Fibroblast of lung (primary cell): ENCODE measurements around the gene CRMP1. TPM values are rescaled to one million over a fixed set of nuclear protein-coding genes. Genes with fewer than 3 reads are reported as not detected.

Experiments used
- DNase-seq, 2 donors: peaks; one replicate each; pipeline versions ENCODE4 v3.0.0 to v3.0.0-alpha.2; 2010; ENCODE audit warnings: low read depth in 2 of 2
- H2AFZ ChIP-seq: 2 replicates; pipeline ENCODE4 v1.5.1; 2012; ENCODE audit warnings: low read length, control low read depth, inconsistent platforms
- H3K27ac ChIP-seq: 2 replicates; pipeline ENCODE4 v1.5.1; 2011; ENCODE audit warnings: low read length, control low read depth; ENCODE audit not compliant: insufficient read depth
- H3K27me3 ChIP-seq: 2 replicates; pipeline ENCODE4 v1.5.1; 2011; ENCODE audit warnings: mild to moderate bottlenecking, low read length; ENCODE audit not compliant: control insufficient read depth, insufficient read depth
- H3K36me3 ChIP-seq: 2 replicates; pipeline ENCODE4 v1.5.1; 2011; ENCODE audit warnings: low read length; ENCODE audit not compliant: control insufficient read depth, insufficient read depth
- H3K4me1 ChIP-seq: 2 replicates; pipeline ENCODE4 v1.5.1; 2011; ENCODE audit warnings: low read length; ENCODE audit not compliant: control insufficient read depth, insufficient read depth; ENCODE audit errors: extremely low read depth
- H3K4me2 ChIP-seq: 2 replicates; pipeline ENCODE4 v1.5.1; 2011; ENCODE audit warnings: low read length, control low read depth; ENCODE audit not compliant: insufficient read depth; ENCODE audit errors: extremely low read depth
- H3K4me3 ChIP-seq, 4 experiments: fragments of 200-600 bp in 1 of 4; sonication (generic) in 1 of 4; replicated peaks in 1 of 4; 2 replicates each; pipeline ENCODE4 v1.5.1; 2011 to 2016; ENCODE audit warnings: low read length in 4 of 4, low read depth in 3 of 4, mild to moderate bottlenecking in 3 of 4, control low read depth in 2 of 4, inconsistent platforms in 1 of 4, mixed read lengths in 1 of 4; ENCODE audit not compliant: insufficient read depth in 1 of 4; ENCODE audit errors: control extremely low read depth in 1 of 4
- H3K79me2 ChIP-seq: 2 replicates; pipeline ENCODE4 v1.5.1; 2012; ENCODE audit warnings: mild to moderate bottlenecking, low read length, inconsistent platforms; ENCODE audit not compliant: control insufficient read depth, insufficient read depth
- H3K9ac ChIP-seq: 2 replicates; pipeline ENCODE4 v1.5.1; 2011; ENCODE audit warnings: mild to moderate bottlenecking, low read length, control low read depth; ENCODE audit not compliant: insufficient read depth
- H3K9me3 ChIP-seq: 2 replicates; pipeline ENCODE4 v1.5.1; 2012; ENCODE audit warnings: low read depth, low read length; ENCODE audit not compliant: control insufficient read depth, insufficient read depth
- H4K20me1 ChIP-seq: 2 replicates; pipeline ENCODE4 v1.5.1; 2011; ENCODE audit warnings: low read length; ENCODE audit not compliant: control insufficient read depth, insufficient read depth; ENCODE audit errors: extremely low read depth
- CTCF ChIP-seq, 2 donors: IDR thresholded peaks in 1 of 2; conservative IDR thresholded peaks in 1 of 2; 1 replicate in 1 of 2; 2 replicates in 1 of 2; pipeline ENCODE4 v1.5.1; 2011 to 2012; ENCODE audit warnings: low read length in 2 of 2, control low read depth in 1 of 2, inconsistent platforms in 1 of 2, low read depth in 1 of 2, mild to moderate bottlenecking in 1 of 2
- EZH2 ChIP-seq: IDR thresholded peaks from 2 replicates; pipeline ENCODE4 v1.5.1; 2012; ENCODE audit warnings: low read length, control low read depth, mild to moderate bottlenecking; ENCODE audit errors: missing control alignments
- polyA plus RNA-seq, 2 donors: library from polyadenylated mRNA; depleted of rRNA in 1 of 2; stranded (reverse) in 1 of 2; unstranded in 1 of 2; fragments of >200 nt; gene quantifications; 2 replicates each; pipeline ENCODE4 v1.2.1, GENCODE V29; 2011 to 2012; ENCODE audit warnings: missing spikeins in 1 of 2
- total RNA-seq: library from RNA; depleted of rRNA; stranded (reverse); fragments of >200 nt; gene quantifications from 2 replicates; pipeline ENCODE4 v1.2.1, GENCODE V29; 2014

Gene CRMP1
- total and polyA plus RNA-seq, 2 donors (not counting 1 experiment from before 2014, with no cell fraction given): 0.33 to 2.7 TPM

- H2AFZ ChIP-seq: no peak overlapping the region
- H3K79me2 ChIP-seq: no peaks in the 10 kb centered on the region
- no peak for DNase-seq
- no peak overlapping the region for H3K4me2 ChIP-seq
- no peaks in the 10 kb centered on the region for H3K4me1 ChIP-seq
- H3K9me3 ChIP-seq: no peaks in the 10 kb centered on the region
- H3K27me3 ChIP-seq: no peaks in the 10 kb centered on the region
- no peak overlapping the region for H3K27ac ChIP-seq
- H4K20me1 ChIP-seq: no peaks in the 10 kb centered on the region
- no peak overlapping the region for H3K9ac ChIP-seq
- H3K36me3 ChIP-seq: peaks cover 17% of the 10 kb centered on the region
- TF ChIP-seq EZH2 (no peak), CTCF (conservative IDR thresholded peaks at IDR 0.05 in 1 of 2, IDR thresholded peaks at IDR 0.05 in 1 of 2; ENCODE audit: low read depth in 1 of 2, low read length in 2 of 2) (no peak)
- no peak overlapping the region for H3K4me3 ChIP-seq
These were observed 82.7 kb downstream of the CRMP1 start for GRCh38 chr4:5810151-5810550.

GRCh38 chr4:5809216-5809776 lies 83.6 kb downstream of the CRMP1 start:
- H3K9me3 ChIP-seq: no peaks in the 10 kb centered on the region
- H3K36me3 ChIP-seq: peaks cover 23% of the 10 kb centered on the region
- H3K4me3 ChIP-seq: no peak overlapping the region
- H3K27me3 ChIP-seq: no peaks in the 10 kb centered on the region
- H3K27ac ChIP-seq: no peak overlapping the region
- H3K79me2 ChIP-seq: no peaks in the 10 kb centered on the region
- no peak overlapping the region for H3K9ac ChIP-seq
- TF ChIP-seq CTCF (conservative IDR thresholded peaks at IDR 0.05 in 1 of 2, IDR thresholded peaks at IDR 0.05 in 1 of 2; ENCODE audit: low read depth in 1 of 2, low read length in 2 of 2) (no peak), EZH2 (no peak)
- H3K4me1 ChIP-seq: no peaks in the 10 kb centered on the region
- no peaks in the 10 kb centered on the region for H4K20me1 ChIP-seq
- DNase-seq: peak in 1 of 2 donors; percentile 63
- no peak overlapping the region for H2AFZ ChIP-seq
- no peak overlapping the region for H3K4me2 ChIP-seq

GRCh38 chr4:5808081-5808741 lies 84.7 kb downstream of the CRMP1 start:
- Histone ChIP-seq H4K20me1 (no peaks in the 10 kb centered on the region), H3K27me3 (no peaks in the 10 kb centered on the region), H3K4me1 (no peaks in the 10 kb centered on the region), H3K9me3 (no peaks in the 10 kb centered on the region), H3K79me2 (no peaks in the 10 kb centered on the region), H3K27ac (no peak overlapping the region), H2AFZ (no peak overlapping the region), H3K9ac (no peak overlapping the region), H3K4me2 (no peak overlapping the region), H3K4me3 (no peak overlapping the region), H3K36me3 (peaks cover 21% of the 10 kb centered on the region)
- DNase-seq: peak; percentile 19 to 37
- no peak for TF ChIP-seq EZH2
